GM19455 (cell line): ENCODE data around the gene SPATA13.

Experiments
- ATAC-seq: cut with Tn5 transposase; IDR thresholded peaks from one replicate; pipeline ENCODE4 v1.9.1; 2021; ENCODE audit not compliant: unreplicated experiment

The SPATA13 gene

GRCh38 chr13:24221007-24221406 lies 60.5 kb downstream of the SPATA13 start:
- no peak for ATAC-seq

GRCh38 chr13:24222756-24223155 lies 62.2 kb downstream of the SPATA13 start:
- no peak for ATAC-seq

GRCh38 chr13:24223341-24224231 lies 63.1 kb downstream of the SPATA13 start:
- ATAC-seq = no peak

GRCh38 chr13:24224232-24224680 lies 63.7 kb downstream of the SPATA13 start:
- no peak for ATAC-seq

- ATAC-seq = no peak
These were observed 64.5 kb downstream of the SPATA13 start for GRCh38 chr13:24225062-24225461.

GRCh38 chr13:24225930-24226329 lies 65.4 kb downstream of the SPATA13 start:
- ATAC-seq = no peak

- no peak for ATAC-seq
These were observed 66.2 kb downstream of the SPATA13 start for GRCh38 chr13:24226762-24227161.

- no peak for ATAC-seq
These were observed 68.4 kb downstream of the SPATA13 start for GRCh38 chr13:24228852-24229458.

- ATAC-seq = no peak
These were observed 70.0 kb downstream of the SPATA13 start for GRCh38 chr13:24230428-24231072.

- ATAC-seq = no peak
These were observed 70.9 kb downstream of the SPATA13 start for GRCh38 chr13:24231377-24231776.

GRCh38 chr13:24232037-24232436 lies 71.5 kb downstream of the SPATA13 start:
- ATAC-seq = no peak

- no peak for ATAC-seq
These were observed 72.0 kb downstream of the SPATA13 start for GRCh38 chr13:24232474-24232873.

- no peak for ATAC-seq
These were observed 72.9 kb downstream of the SPATA13 start for GRCh38 chr13:24233351-24233901.

GRCh38 chr13:24234200-24234915 lies 73.8 kb downstream of the SPATA13 start:
- ATAC-seq = no peak

- no peak for ATAC-seq
These were observed 76.8 kb downstream of the SPATA13 start for GRCh38 chr13:24237356-24237755.

GRCh38 chr13:24241336-24241735 lies 80.8 kb downstream of the SPATA13 start:
- ATAC-seq = no peak

- no peak for ATAC-seq
These were observed 81.6 kb downstream of the SPATA13 start for GRCh38 chr13:24242100-24242499.

GRCh38 chr13:24243302-24243701 lies 82.8 kb downstream of the SPATA13 start:
- no peak for ATAC-seq

- no peak for ATAC-seq
These were observed 84.3 kb downstream of the SPATA13 start for GRCh38 chr13:24244802-24245201.

GRCh38 chr13:24247016-24247415 lies 86.5 kb downstream of the SPATA13 start:
- no peak for ATAC-seq

- ATAC-seq = no peak
These were observed 89.1 kb downstream of the SPATA13 start for GRCh38 chr13:24249624-24250023.
